K562 (cell line): ENCODE results near the gene ZNF318. TPM values are rescaled to one million over a fixed set of nuclear protein-coding genes. Genes with fewer than 3 reads are reported as not detected.

ENCODE experiments used
- CAMTA2 ChIP-seq: fragments of 250-450 bp; sonication (Bioruptor Pico); conservative IDR thresholded peaks from 2 replicates; pipeline ENCODE4 v1.5.1; 2022
- CCNT2 ChIP-seq: IDR thresholded peaks from 2 replicates; pipeline ENCODE4 v1.6.1; 2011; ENCODE audit warnings: borderline replicate concordance, low read depth, mild to moderate bottlenecking, moderate library complexity, mixed read lengths, low read length; ENCODE audit not compliant: insufficient read length; ENCODE audit errors: extremely low read depth
- HLTF ChIP-seq: fragments of 450-650 bp; IDR thresholded peaks from 2 replicates; pipeline ENCODE4 v1.6.1; 2016
- HMGN3 ChIP-seq: IDR thresholded peaks from 2 replicates; pipeline ENCODE4 v1.6.1; 2011; ENCODE audit warnings: borderline replicate concordance, low read depth, mild to moderate bottlenecking, mixed read lengths, low read length; ENCODE audit not compliant: insufficient read length; ENCODE audit errors: extremely low read depth
- HNRNPL ChIP-seq: fragments of 200-400 bp; formaldehyde crosslinking; IDR thresholded peaks from 2 replicates; pipeline ENCODE4 v1.6.1; 2017; ENCODE audit warnings: low read depth, mild to moderate bottlenecking, low read length
- KDM5B ChIP-seq: fragments of 200-600 bp; sonication (generic); IDR thresholded peaks from 2 replicates; pipeline ENCODE4 v1.6.1; 2012; ENCODE audit warnings: low read depth, mild to moderate bottlenecking, moderate library complexity, low read length, control low read depth, inconsistent platforms; ENCODE audit not compliant: insufficient replicate concordance
- PHF8 ChIP-seq: fragments of 200-600 bp; sonication (generic); IDR thresholded peaks from 2 replicates; pipeline ENCODE4 v1.6.1; 2012; ENCODE audit warnings: mixed run types, mild to moderate bottlenecking, inconsistent platforms, low read length, moderate library complexity, borderline replicate concordance
- RB1 ChIP-seq: fragments of 450-650 bp; IDR thresholded peaks from 2 replicates; pipeline ENCODE4 v1.6.1; 2017; ENCODE audit warnings: low read depth, mild to moderate bottlenecking
- RBFOX2 ChIP-seq: fragments of 200-400 bp; formaldehyde crosslinking; IDR thresholded peaks from 2 replicates; pipeline ENCODE4 v1.6.1; 2017; ENCODE audit warnings: low read depth, mild to moderate bottlenecking, low read length, moderate library complexity
- ZBTB7A ChIP-seq: IDR thresholded peaks from 2 replicates; pipeline ENCODE4 v1.6.1; 2011; ENCODE audit warnings: low read depth, mild to moderate bottlenecking, low read length, moderate library complexity, borderline replicate concordance; ENCODE audit not compliant: control insufficient read depth
- ZNF76 ChIP-seq: fragments of 250-450 bp; sonication (Bioruptor Pico); IDR thresholded peaks from 2 replicates; pipeline ENCODE4 v1.4.0; 2020; ENCODE audit warnings: mild to moderate bottlenecking, moderate library complexity, borderline replicate concordance
- polyA plus RNA-seq, 8 experiments: library from polyadenylated mRNA; depleted of rRNA in 4 of 8; stranded (reverse) in 5 of 8; unstranded in 3 of 8; fragments of >200 nt; fragmentation: Nextera tagmentation in 2 of 8; fragmentation: Illumina TruSeq in 1 of 8; extraction: Ambion mirVana in 2 of 8; extraction: Trizol in 1 of 8; gene quantifications; 2 replicates each; pipeline versions ENCODE4 v1.2.1 to v1.2.3, GENCODE V29; 2011 to 2014; ENCODE audit warnings: inconsistent platforms in 1 of 8, missing spikeins in 1 of 8
- total RNA-seq, 7 experiments: library from RNA; depleted of rRNA in 6 of 7; stranded (reverse); fragments of >200 nt in 6 of 7; fragmentation: Illumina TruSeq in 2 of 7; extraction: Trizol in 2 of 7; gene quantifications; 2 replicates each; pipeline versions ENCODE4 v1.2.1 to v1.2.3, GENCODE V29; 2011 to 2021; ENCODE audit warnings: low replicate concordance in 1 of 7
- TF ChIP-seq, protein P1 (sequence below), 2 experiments: fragments of 150-350 bp in 1 of 2; IDR thresholded peaks; 2 replicates each; pipeline ENCODE4 v1.6.1; 2012 to 2016; ENCODE audit warnings: low read depth in 2 of 2, low read length in 2 of 2, mild to moderate bottlenecking in 1 of 2, moderate library complexity in 1 of 2
- TF ChIP-seq, protein P2 (sequence below): fragments of 450-650 bp; IDR thresholded peaks from 2 replicates; pipeline ENCODE4 v1.6.1; 2017; ENCODE audit warnings: antibody characterized with exemption, mild to moderate bottlenecking
- TF ChIP-seq, protein P3 (sequence below): fragments of 450-650 bp; IDR thresholded peaks from 2 replicates; pipeline ENCODE4 v1.6.1; 2014; ENCODE audit warnings: low read depth, mild to moderate bottlenecking, moderate library complexity, borderline replicate concordance

The ZNF318 gene
- total and polyA plus RNA-seq, 9 of the 15 experiments (the other 6 are each of a cell fraction or from before 2014, with no cell fraction given): 3.2 to 19.0 (median 9.2) TPM

DNA sequence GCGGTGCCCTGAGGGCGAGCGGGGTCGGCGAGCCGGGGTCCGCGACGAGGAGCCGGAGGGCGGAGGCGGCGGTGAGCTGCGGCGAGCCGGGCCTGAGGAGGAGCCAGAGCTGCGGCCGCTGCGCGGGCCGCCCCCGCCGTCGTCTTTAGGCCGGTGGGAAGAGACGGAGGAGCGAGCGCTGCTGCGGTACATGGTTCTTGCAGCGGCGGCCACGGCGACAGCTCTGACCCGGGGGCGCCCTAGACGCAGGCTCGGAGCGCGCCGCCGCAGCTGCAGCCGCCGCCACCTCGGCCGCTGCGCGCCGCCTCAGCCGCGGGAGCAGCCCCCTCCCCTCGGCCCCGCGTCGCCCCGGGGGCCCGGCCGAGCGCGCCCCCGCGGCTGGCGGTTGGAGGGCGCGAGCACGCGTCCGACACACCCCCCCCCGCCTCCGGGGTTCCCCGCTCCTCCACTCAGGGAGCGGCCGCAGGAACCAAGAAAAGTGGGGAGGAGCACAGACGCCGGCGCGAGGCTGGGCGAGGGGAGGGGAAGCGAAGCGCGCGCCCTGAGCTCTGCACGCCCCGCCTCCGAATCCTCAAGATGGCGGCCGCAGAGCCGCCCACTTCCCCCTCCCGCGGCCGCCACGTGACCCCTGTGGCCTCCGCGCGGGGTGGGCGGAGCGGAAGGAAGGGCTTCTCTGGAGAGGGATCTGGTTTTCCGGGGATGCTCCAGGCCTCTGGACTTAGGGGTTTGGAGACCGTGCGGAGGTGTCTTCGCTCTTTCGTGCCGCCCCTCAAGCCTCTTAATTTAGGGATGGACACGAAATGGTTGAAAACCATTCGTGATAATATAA is at the start of gene ZNF318 (continued):
- TF ChIP-seq ZNF76 (CRISPR knock-in tag) (0 out of 2 replicates have a peak, but pooled peaks have one; percentile 7), CCNT2 (peak; percentile 89), RB1 (peak; percentile 94), RBFOX2 (peak; percentile 82), ZBTB7A (peak; percentile 90), HLTF (no peak), PHF8 (peak; percentile 81; the same call in 1 of the 2 replicates), HNRNPL (no peak), CAMTA2 (CRISPR knock-in tag) (0 out of 2 replicates have a peak, but pooled peaks have one; percentile 71), KDM5B (peak; percentile 76), HMGN3 (peak; percentile 95)
- TF ChIP-seq, protein P1, sequence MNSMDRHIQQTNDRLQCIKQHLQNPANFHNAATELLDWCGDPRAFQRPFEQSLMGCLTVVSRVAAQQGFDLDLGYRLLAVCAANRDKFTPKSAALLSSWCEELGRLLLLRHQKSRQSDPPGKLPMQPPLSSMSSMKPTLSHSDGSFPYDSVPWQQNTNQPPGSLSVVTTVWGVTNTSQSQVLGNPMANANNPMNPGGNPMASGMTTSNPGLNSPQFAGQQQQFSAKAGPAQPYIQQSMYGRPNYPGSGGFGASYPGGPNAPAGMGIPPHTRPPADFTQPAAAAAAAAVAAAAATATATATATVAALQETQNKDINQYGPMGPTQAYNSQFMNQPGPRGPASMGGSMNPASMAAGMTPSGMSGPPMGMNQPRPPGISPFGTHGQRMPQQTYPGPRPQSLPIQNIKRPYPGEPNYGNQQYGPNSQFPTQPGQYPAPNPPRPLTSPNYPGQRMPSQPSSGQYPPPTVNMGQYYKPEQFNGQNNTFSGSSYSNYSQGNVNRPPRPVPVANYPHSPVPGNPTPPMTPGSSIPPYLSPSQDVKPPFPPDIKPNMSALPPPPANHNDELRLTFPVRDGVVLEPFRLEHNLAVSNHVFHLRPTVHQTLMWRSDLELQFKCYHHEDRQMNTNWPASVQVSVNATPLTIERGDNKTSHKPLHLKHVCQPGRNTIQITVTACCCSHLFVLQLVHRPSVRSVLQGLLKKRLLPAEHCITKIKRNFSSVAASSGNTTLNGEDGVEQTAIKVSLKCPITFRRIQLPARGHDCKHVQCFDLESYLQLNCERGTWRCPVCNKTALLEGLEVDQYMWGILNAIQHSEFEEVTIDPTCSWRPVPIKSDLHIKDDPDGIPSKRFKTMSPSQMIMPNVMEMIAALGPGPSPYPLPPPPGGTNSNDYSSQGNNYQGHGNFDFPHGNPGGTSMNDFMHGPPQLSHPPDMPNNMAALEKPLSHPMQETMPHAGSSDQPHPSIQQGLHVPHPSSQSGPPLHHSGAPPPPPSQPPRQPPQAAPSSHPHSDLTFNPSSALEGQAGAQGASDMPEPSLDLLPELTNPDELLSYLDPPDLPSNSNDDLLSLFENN (IDR thresholded peaks at IDR 0.05; ENCODE audit: low read depth in 2 of 2, low read length in 2 of 2): 0 out of 4 replicates have a peak, but pooled peaks of 1 of the 2 experiments have one; percentile 36
- TF ChIP-seq, protein P2, sequence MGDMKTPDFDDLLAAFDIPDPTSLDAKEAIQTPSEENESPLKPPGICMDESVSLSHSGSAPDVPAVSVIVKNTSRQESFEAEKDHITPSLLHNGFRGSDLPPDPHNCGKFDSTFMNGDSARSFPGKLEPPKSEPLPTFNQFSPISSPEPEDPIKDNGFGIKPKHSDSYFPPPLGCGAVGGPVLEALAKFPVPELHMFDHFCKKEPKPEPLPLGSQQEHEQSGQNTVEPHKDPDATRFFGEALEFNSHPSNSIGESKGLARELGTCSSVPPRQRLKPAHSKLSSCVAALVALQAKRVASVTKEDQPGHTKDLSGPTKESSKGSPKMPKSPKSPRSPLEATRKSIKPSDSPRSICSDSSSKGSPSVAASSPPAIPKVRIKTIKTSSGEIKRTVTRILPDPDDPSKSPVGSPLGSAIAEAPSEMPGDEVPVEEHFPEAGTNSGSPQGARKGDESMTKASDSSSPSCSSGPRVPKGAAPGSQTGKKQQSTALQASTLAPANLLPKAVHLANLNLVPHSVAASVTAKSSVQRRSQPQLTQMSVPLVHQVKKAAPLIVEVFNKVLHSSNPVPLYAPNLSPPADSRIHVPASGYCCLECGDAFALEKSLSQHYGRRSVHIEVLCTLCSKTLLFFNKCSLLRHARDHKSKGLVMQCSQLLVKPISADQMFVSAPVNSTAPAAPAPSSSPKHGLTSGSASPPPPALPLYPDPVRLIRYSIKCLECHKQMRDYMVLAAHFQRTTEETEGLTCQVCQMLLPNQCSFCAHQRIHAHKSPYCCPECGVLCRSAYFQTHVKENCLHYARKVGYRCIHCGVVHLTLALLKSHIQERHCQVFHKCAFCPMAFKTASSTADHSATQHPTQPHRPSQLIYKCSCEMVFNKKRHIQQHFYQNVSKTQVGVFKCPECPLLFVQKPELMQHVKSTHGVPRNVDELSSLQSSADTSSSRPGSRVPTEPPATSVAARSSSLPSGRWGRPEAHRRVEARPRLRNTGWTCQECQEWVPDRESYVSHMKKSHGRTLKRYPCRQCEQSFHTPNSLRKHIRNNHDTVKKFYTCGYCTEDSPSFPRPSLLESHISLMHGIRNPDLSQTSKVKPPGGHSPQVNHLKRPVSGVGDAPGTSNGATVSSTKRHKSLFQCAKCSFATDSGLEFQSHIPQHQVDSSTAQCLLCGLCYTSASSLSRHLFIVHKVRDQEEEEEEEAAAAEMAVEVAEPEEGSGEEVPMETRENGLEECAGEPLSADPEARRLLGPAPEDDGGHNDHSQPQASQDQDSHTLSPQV: peak; percentile 38; the same call in 1 of the 2 replicates
- TF ChIP-seq, protein P3, sequence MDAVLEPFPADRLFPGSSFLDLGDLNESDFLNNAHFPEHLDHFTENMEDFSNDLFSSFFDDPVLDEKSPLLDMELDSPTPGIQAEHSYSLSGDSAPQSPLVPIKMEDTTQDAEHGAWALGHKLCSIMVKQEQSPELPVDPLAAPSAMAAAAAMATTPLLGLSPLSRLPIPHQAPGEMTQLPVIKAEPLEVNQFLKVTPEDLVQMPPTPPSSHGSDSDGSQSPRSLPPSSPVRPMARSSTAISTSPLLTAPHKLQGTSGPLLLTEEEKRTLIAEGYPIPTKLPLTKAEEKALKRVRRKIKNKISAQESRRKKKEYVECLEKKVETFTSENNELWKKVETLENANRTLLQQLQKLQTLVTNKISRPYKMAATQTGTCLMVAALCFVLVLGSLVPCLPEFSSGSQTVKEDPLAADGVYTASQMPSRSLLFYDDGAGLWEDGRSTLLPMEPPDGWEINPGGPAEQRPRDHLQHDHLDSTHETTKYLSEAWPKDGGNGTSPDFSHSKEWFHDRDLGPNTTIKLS: peak; percentile 48; the same call in 1 of the 2 replicates
